GM12892 (cell line): ENCODE data around the gene KRTAP19-8. TPM values are rescaled to one million over a fixed set of nuclear protein-coding genes. Genes with fewer than 3 reads are reported as not detected.

ENCODE experiments used
- DNase-seq: peaks from one replicate; pipeline ENCODE4 v3.0.0; 2011; ENCODE audit not compliant: insufficient read length
- FAIRE-seq: peaks from 2 replicates; lab custom pipeline; 2011; peaks lifted over from hg19 to GRCh38; lab: Jason Lieb, UNC
- POLR2A ChIP-seq: IDR thresholded peaks from 2 replicates; pipeline ENCODE4 v1.6.1; 2011; ENCODE audit warnings: low read depth, low read length, control low read depth
- POLR2AphosphoS5 ChIP-seq: IDR thresholded peaks from 2 replicates; pipeline ENCODE4 v1.6.1; 2011; ENCODE audit warnings: low read depth, low read length, control low read depth
- TAF1 ChIP-seq: IDR thresholded peaks from 2 replicates; pipeline ENCODE4 v1.6.1; 2011; ENCODE audit warnings: low read depth, mild to moderate bottlenecking, control low read depth, low read length, borderline replicate concordance
- polyA plus RNA-seq: library from polyadenylated mRNA; unstranded; fragments of >200 nt; gene quantifications from one replicate; pipeline ENCODE4 v1.2.1, GENCODE V29; 2012; ENCODE audit warnings: missing spikeins, inconsistent platforms; ENCODE audit not compliant: missing spikeins

Gene KRTAP19-8, protein sequence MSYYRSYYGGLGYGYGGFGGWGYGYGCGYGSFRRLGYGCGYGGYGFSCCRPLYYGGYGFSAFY
- not detected for polyA plus RNA-seq

DNA sequence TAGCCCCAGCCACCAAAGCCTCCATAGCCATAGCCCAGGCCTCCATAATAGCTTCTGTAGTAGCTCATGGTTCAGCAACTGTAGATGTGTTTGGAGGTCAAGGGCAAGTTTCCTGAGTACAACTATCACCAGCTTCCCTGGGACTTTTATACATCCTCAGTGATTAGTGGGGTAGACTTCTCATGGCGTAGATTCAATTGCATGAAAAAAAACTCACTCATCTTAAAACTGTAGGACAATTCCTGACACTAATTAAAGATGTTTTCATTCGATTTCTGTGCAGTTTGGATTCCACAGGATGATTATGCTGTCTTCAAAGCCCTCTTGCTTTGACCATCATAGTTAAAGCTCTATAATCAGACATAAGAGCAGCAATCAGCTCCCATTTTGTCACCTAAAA lies at the start of gene KRTAP19-8:
KRTAP19-8 (minus strand) TSS at position 101 of the 400 bp plus-strand sequence; CDS start at position 68, 33 bp downstream.
- DNase-seq, result no peak
- TF ChIP-seq POLR2A (no peak), TAF1 (no peak), POLR2AphosphoS5 (no peak)
- no peak for FAIRE-seq

GRCh38 chr21:31087639-31088473 lies 49.6 kb upstream of the KRTAP19-8 start:
- FAIRE-seq (no peak), DNase-seq (no peak)
- TF ChIP-seq TAF1 (no peak), POLR2AphosphoS5 (no peak), POLR2A (no peak)

GRCh38 chr21:31084689-31085088 lies 46.4 kb upstream of the KRTAP19-8 start:
- TF ChIP-seq POLR2AphosphoS5 (no peak), POLR2A (no peak), TAF1 (no peak)
- DNase-seq (no peak), FAIRE-seq (no peak)

- DNase-seq (no peak), FAIRE-seq (peak; percentile 5)
- TF ChIP-seq POLR2A (no peak), TAF1 (no peak), POLR2AphosphoS5 (no peak)
Observed at GRCh38 chr21:31078796-31079195, 40.5 kb upstream of the KRTAP19-8 start.

GRCh38 chr21:31078216-31078615 lies 39.9 kb upstream of the KRTAP19-8 start:
- FAIRE-seq, result no peak

DNA sequence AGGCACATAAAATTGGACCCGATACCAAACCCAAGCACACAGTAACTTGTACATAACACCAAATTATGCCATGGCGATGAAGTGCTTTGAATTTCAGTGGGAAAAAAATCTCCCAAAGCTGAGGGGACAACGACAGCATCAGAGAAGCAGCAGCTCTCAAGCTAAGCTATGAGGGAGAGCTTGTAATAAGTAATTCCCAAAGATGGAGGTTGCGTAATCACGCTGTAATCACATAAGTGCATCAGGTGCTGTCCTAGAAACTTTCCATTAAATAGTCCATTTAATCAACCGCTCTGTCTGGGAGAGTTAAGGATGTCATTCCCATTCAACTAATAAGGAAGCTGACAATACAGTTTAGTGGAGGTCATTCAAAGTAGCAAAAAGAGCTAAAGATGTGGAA lies 37.6 kb upstream of the KRTAP19-8 start:
- no peak for DNase-seq
- TF ChIP-seq POLR2AphosphoS5 (no peak), TAF1 (no peak), POLR2A (no peak)
- no peak for FAIRE-seq

More at GRCh38 chr21:31078216-31078615, 39.9 kb upstream of the KRTAP19-8 start:
- no peak for TF ChIP-seq TAF1
- no peak for TF ChIP-seq POLR2A
- TF ChIP-seq POLR2AphosphoS5, result no peak
- DNase-seq, result no peak

GRCh38 chr21:31072533-31072932 lies 34.3 kb upstream of the KRTAP19-8 start:
- FAIRE-seq (no peak), DNase-seq (no peak)
- TF ChIP-seq TAF1 (no peak), POLR2AphosphoS5 (no peak), POLR2A (no peak)

- TF ChIP-seq TAF1 (no peak), POLR2A (no peak), POLR2AphosphoS5 (no peak)
- FAIRE-seq, result peak; percentile 61
- no peak for DNase-seq
Observed at GRCh38 chr21:31064803-31065202, 26.5 kb upstream of the KRTAP19-8 start.

DNA sequence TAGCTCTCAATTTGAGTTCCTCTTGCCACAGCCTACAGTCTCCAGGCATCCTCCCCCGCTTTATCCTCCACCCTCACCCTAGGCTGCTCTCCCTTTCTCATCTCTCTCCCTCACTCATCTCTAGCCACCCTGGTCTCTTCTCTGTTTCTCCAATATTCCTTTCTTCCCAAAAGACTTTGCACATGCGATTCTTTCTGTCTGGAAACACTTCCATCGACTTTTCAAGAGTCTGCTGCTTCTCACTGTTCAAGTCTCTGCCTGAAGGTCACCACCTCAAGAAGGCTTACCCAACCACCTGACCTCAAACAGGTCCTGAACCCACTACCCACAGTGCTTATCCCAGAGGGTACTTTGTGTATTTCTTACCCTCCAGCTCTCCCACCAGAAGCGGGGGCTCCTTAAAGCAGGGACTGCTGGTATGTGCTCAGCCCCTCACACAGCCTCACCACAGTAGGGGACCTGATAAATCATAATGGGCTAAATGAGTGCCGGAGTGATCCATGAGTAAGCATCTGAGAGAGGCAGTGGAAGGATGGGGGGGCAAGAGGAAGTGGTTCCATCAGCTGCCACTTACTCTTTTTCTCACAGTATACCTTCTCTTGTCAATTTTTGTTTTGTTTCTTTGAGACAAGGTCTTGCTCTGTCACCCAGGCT lies 14.3 kb upstream of the KRTAP19-8 start:
- FAIRE-seq (no peak), DNase-seq (no peak)
- TF ChIP-seq POLR2AphosphoS5, result no peak
- no peak for TF ChIP-seq POLR2A
- TF ChIP-seq TAF1, result no peak

- no peak for TF ChIP-seq POLR2AphosphoS5
- no peak for TF ChIP-seq TAF1
- TF ChIP-seq POLR2A, result no peak
- DNase-seq (no peak), FAIRE-seq (no peak)
Observed at GRCh38 chr21:31050577-31051157, 12.4 kb upstream of the KRTAP19-8 start.

DNA sequence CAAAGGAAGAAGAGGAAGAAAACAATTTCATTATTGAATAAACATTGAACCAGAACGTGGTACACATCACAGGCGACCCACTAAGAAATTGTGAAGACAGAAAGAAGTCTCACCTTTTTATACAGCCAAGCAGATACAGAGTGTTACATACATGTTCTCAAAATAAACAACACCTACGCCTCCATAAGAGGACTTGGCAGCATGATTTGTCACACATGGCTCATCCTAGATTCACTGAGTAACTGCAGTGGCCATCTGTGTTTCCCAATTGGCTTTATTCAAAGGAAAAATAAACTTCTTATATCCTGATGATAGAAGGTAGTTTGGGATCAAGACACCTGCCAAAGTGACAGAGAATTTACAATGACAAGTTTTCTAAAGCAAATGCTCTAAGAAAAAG lies 7.6 kb upstream of the KRTAP19-8 start:
- DNase-seq (no peak), FAIRE-seq (no peak)
- no peak for TF ChIP-seq POLR2AphosphoS5
- no peak for TF ChIP-seq TAF1
- no peak for TF ChIP-seq POLR2A
